SK-N-SH (cell line): ENCODE data around the gene IL1R2.

Source experiments
- CTCF ChIP-seq: fragments of 200-600 bp; sonication (generic); IDR thresholded peaks from 2 replicates; pipeline ENCODE4 v1.6.1; 2017; ENCODE audit warnings: antibody characterized with exemption, mild to moderate bottlenecking, moderate library complexity
- EZH2phosphoT487 ChIP-seq: fragments of 200-600 bp; sonication (generic); IDR thresholded peaks from 2 replicates; pipeline ENCODE4 v1.6.1; 2017; ENCODE audit warnings: low read depth, mixed run types, mild to moderate bottlenecking, antibody characterized with exemption, moderate library complexity, borderline replicate concordance
- MXI1 ChIP-seq: IDR thresholded peaks from 2 replicates; pipeline ENCODE4 v1.6.1; 2012; ENCODE audit warnings: mild to moderate bottlenecking, low read depth, low read length, improper control_type of control experiment

- TF ChIP-seq MXI1 = no peak
- no peak for TF ChIP-seq EZH2phosphoT487
- TF ChIP-seq CTCF = no peak
Measured at GRCh38 chr2:101960819-101961337, 30.9 kb upstream of the IL1R2 start.
